DND-41 (cell line): ENCODE results near the gene NEUROD2.

ENCODE experiments used
- ATAC-seq: fragments of 200-7000 bp; cut with Tn5 transposase; 3 replicates; pipeline ENCODE4 v1.9.1; 2021; ENCODE audit warnings: low read depth; ENCODE audit not compliant: insufficient read depth
- DNase-seq: peaks from one replicate; pipeline ENCODE4 v3.0.0-alpha.2; 2020
- H2AFZ ChIP-seq: 2 replicates; pipeline ENCODE4 v1.6.0; 2012; ENCODE audit warnings: low read depth, low read length
- H3K27ac ChIP-seq: 2 replicates; pipeline ENCODE4 v1.5.1; 2012; ENCODE audit warnings: low read length, inconsistent platforms
- H3K27me3 ChIP-seq: fragments of 200-600 bp; sonication (generic); 2 replicates; pipeline ENCODE4 v1.6.0; 2012; ENCODE audit warnings: low read length, mild to moderate bottlenecking, inconsistent platforms; ENCODE audit not compliant: insufficient read depth, poor library complexity
- H3K36me3 ChIP-seq: 2 replicates; pipeline ENCODE4 v1.5.1; 2012; ENCODE audit warnings: low read length, inconsistent platforms; ENCODE audit not compliant: insufficient read depth
- H3K4me1 ChIP-seq: 2 replicates; pipeline ENCODE4 v1.5.1; 2012; ENCODE audit warnings: mild to moderate bottlenecking, low read length; ENCODE audit not compliant: insufficient read depth
- H3K4me2 ChIP-seq: 2 replicates; pipeline ENCODE4 v1.6.0; 2012; ENCODE audit warnings: mild to moderate bottlenecking, moderate library complexity, low read length, inconsistent platforms; ENCODE audit not compliant: insufficient read depth
- H3K4me3 ChIP-seq, 2 experiments: fragments of 200-600 bp in 1 of 2; shearing (Covaris generic) in 1 of 2; 2 replicates each; pipeline ENCODE4 v1.5.1; 2012 to 2016; ENCODE audit warnings: inconsistent platforms in 2 of 2, low read length in 2 of 2, mild to moderate bottlenecking in 2 of 2, low read depth in 1 of 2, moderate library complexity in 1 of 2
- H3K79me2 ChIP-seq: 2 replicates; pipeline ENCODE4 v1.6.0; 2012; ENCODE audit warnings: low read length, inconsistent platforms; ENCODE audit not compliant: insufficient read depth
- H3K9ac ChIP-seq: 2 replicates; pipeline ENCODE4 v1.6.0; 2012; ENCODE audit warnings: low read depth, mild to moderate bottlenecking, inconsistent platforms, low read length, moderate library complexity
- H3K9me3 ChIP-seq: 2 replicates; pipeline ENCODE4 v1.5.1; 2012; ENCODE audit warnings: low read length, moderate library complexity, mild to moderate bottlenecking, inconsistent platforms; ENCODE audit not compliant: insufficient read depth, severe bottlenecking
- H4K20me1 ChIP-seq: 2 replicates; pipeline ENCODE4 v1.6.0; 2012; ENCODE audit warnings: low read length; ENCODE audit not compliant: insufficient read depth
- CTCF ChIP-seq: IDR thresholded peaks from 2 replicates; pipeline ENCODE4 v1.5.1; 2012; ENCODE audit warnings: borderline replicate concordance, low read length, moderate library complexity, mild to moderate bottlenecking; ENCODE audit not compliant: poor library complexity, severe bottlenecking; ENCODE audit errors: extremely low read depth
- EZH2 ChIP-seq: IDR thresholded peaks from 3 replicates; pipeline ENCODE4 v1.6.1; 2012; ENCODE audit warnings: borderline replicate concordance, low read depth, mild to moderate bottlenecking, moderate library complexity, low read length, inconsistent platforms; ENCODE audit not compliant: severe bottlenecking

NEUROD2 gene

GRCh38 chr17:39615434-39615833 is 7.7 kb upstream of the NEUROD2 start:
- H3K9ac ChIP-seq, result no peak overlapping the region
- H3K27me3 ChIP-seq, result peaks cover 36% of the 10 kb centered on the region
- no peaks in the 10 kb centered on the region for H3K36me3 ChIP-seq
- H2AFZ ChIP-seq, result no peak overlapping the region
- H3K79me2 ChIP-seq, result no peaks in the 10 kb centered on the region
- H3K9me3 ChIP-seq, result no peaks in the 10 kb centered on the region
- H3K4me1 ChIP-seq, result peaks cover 14% of the 10 kb centered on the region
- H4K20me1 ChIP-seq, result peaks cover 4% of the 10 kb centered on the region; the same call in 1 of the 2 replicates
- H3K4me2 ChIP-seq, result no peak overlapping the region
- H3K27ac ChIP-seq, result no peak overlapping the region
- DNase-seq (no peak), ATAC-seq (no peak)
- TF ChIP-seq CTCF, result no peak
- no peak for TF ChIP-seq EZH2
- no peak overlapping the region for H3K4me3 ChIP-seq

GRCh38 chr17:39614545-39615157 is 6.9 kb upstream of the NEUROD2 start:
- Histone ChIP-seq H3K27me3 (peaks cover 32% of the 10 kb centered on the region), H3K9ac (no peak overlapping the region), H3K79me2 (no peaks in the 10 kb centered on the region), H3K27ac (no peak overlapping the region), H3K9me3 (no peaks in the 10 kb centered on the region), H3K4me1 (peaks cover 14% of the 10 kb centered on the region), H4K20me1 (peaks cover 4% of the 10 kb centered on the region; the same call in 1 of the 2 replicates), H3K4me3 (no peak overlapping the region), H3K4me2 (no peak overlapping the region), H3K36me3 (no peaks in the 10 kb centered on the region), H2AFZ (no peak overlapping the region)
- DNase-seq (no peak), ATAC-seq (no peak)
- TF ChIP-seq CTCF (no peak), EZH2 (no peak)

- ATAC-seq (no peak), DNase-seq (no peak)
- Histone ChIP-seq H3K36me3 (no peaks in the 10 kb centered on the region), H3K9me3 (no peaks in the 10 kb centered on the region), H3K4me2 (no peak overlapping the region), H3K4me3 (no peak overlapping the region), H3K4me1 (peaks cover 7% of the 10 kb centered on the region), H2AFZ (no peak overlapping the region), H3K27me3 (peaks cover 17% of the 10 kb centered on the region), H4K20me1 (peaks cover 4% of the 10 kb centered on the region; the same call in 1 of the 2 replicates), H3K9ac (no peak overlapping the region), H3K79me2 (no peaks in the 10 kb centered on the region), H3K27ac (no peak overlapping the region)
- TF ChIP-seq CTCF, result no peak
- no peak for TF ChIP-seq EZH2
Measured at GRCh38 chr17:39612935-39613464, 5.3 kb upstream of the NEUROD2 start.
